Mononuclear cell (primary cell): Measurements from ENCODE around the gene SELPLG. TPM values are rescaled to one million over a fixed set of nuclear protein-coding genes. Genes with fewer than 3 reads are reported as not detected.

Source experiments
- H3K27me3 ChIP-seq: 2 replicates; pipeline ENCODE4 v1.6.0; 2011; ENCODE audit warnings: low read length, control low read depth; ENCODE audit not compliant: insufficient read depth
- H3K4me1 ChIP-seq: 2 replicates; pipeline ENCODE4 v1.5.1; 2011; ENCODE audit warnings: mild to moderate bottlenecking, low read length, control low read depth; ENCODE audit not compliant: insufficient read depth
- H3K4me3 ChIP-seq: 2 replicates; pipeline ENCODE4 v1.5.1; 2011; ENCODE audit warnings: mild to moderate bottlenecking, low read length, moderate library complexity
- H3K9me3 ChIP-seq: 2 replicates; pipeline ENCODE4 v1.5.1; 2011; ENCODE audit warnings: low read depth, mild to moderate bottlenecking, control low read depth, low read length
- total RNA-seq: library from RNA; depleted of rRNA; stranded (reverse); fragments of >200 nt; gene quantifications from one replicate; pipeline ENCODE4 v1.2.3, GENCODE V29; 2012

SELPLG gene
- total RNA-seq, 1 donor, result 36.8 TPM

DNA sequence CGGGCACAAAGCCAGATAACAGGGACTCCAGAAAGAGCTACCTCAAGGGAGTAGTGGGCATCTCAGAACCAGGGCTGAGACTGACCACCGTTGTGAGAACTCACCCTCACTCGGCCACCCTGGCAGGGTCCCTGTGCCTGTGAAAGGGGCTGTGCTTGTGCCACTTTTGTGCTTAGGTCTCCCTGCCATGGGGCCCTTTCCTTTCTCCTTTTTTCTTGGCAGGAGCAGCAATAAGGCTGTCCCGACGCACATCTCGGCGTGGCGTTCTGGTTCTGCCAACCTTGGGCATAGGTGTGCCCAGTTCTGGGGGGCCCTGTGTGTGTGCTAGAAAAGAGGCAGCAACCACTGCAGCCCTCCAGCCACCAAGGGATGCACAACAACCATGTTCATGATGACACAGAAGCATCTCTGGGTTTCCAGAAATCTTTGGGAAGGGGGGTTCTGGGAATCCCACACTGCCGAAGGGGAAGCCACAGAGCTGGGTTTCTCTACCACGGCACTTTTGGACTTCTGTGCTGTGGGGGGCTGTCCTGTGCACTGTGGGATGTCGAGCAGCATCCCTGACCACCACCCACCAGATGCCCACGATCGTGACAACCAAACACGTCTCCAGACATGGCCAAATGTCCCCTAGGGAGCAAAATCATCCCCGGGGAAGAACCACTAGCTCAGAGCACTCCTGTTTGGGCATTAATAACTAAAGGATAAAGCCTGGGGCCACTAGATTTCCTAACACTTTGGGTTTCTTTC, 22.7 kb downstream of the SELPLG start:
- Histone ChIP-seq H3K9me3 (peaks cover 3% of the 10 kb centered on the region), H3K27me3 (no peaks in the 10 kb centered on the region), H3K4me3 (no peak overlapping the region), H3K4me1 (no peaks in the 10 kb centered on the region)

DNA sequence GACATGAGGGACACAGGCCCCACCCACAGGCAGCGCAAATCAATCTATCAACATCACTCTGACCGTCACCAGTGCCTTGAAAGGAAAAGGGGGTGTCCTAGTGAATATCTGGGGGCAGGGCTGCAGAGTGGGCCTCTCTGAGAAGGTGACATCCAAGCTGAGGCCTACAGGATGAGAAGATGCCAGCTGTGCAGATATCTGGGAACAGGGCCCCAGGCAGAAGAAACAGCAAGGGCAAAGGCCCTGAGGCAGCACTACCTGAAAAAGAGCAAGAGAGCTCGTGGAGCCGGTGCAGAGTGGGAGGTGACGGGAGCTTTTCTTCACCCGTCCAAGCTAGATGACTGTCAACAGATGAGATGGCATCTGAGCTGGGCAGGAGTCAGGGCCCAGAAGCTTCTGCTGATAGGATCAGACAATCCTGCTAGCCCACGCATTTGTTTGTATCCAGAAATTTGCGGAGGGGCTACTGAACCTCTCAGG, 23.3 kb downstream of the SELPLG start:
- H3K27me3 ChIP-seq, result no peaks in the 10 kb centered on the region
- no peaks in the 10 kb centered on the region for H3K4me1 ChIP-seq
- H3K9me3 ChIP-seq, result no peaks in the 10 kb centered on the region
- no peak overlapping the region for H3K4me3 ChIP-seq

DNA sequence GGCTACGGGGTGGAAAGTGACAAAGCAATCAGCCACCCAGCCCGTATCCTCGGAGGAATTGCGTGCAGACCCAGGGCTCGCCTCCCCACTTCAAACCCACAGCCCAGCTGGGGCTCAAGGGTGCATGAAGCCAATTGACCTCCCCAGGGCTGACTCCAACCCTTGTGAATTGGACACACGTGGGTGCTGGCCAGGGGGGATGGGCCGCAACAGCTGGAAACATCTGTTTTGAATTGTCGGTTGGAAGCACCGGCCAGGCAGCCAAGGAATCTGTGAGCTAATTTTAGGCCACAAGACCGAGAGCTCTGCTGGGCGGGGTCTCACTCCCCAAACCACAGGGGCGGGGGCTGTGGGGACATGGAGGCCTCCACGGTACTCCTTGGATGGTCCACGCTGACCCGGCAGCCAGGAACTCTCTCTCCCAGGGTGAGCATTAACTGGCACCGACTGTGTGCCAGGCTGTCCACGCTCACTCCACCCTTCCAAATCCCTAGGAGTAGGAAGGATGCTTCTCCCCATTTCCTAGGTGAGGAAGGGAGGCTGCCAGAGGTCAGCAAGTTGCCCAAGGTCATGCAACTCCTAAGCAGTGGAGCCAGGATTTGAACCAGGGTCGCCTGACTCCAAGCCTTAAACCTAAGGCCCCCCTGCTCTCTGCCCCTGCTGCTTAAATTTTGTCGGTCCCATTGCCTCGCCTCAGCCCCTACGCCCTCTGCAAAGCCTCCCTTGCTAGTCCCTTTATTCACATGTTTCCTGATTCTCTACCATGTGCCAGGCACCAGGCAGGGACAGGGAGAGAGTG, 24.0 kb downstream of the SELPLG start:
- H3K27me3 ChIP-seq, result no peaks in the 10 kb centered on the region
- no peaks in the 10 kb centered on the region for H3K4me1 ChIP-seq
- H3K9me3 ChIP-seq, result no peaks in the 10 kb centered on the region
- H3K4me3 ChIP-seq, result no peak overlapping the region

DNA sequence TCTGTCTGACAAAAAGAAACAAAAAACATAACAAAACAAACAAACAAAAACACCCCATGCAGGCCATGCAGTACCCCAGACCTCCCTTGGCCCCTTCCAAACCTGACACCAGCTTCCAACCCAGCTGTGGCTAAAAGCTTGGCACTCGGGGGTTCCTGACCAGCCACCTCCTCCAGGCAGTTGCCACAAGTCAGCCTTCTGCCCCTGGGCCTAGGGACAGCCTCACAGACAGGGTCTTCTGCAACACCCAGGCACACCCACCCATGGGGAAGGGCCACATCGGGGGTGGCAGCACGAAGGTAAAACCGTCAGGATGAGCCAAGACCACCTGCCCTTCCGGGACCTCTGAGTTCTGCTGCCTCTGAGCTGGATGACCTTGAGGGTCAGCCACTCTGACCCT, 25.1 kb downstream of the SELPLG start:
- Histone ChIP-seq H3K9me3 (no peaks in the 10 kb centered on the region), H3K27me3 (no peaks in the 10 kb centered on the region), H3K4me3 (no peak overlapping the region), H3K4me1 (no peaks in the 10 kb centered on the region)

DNA sequence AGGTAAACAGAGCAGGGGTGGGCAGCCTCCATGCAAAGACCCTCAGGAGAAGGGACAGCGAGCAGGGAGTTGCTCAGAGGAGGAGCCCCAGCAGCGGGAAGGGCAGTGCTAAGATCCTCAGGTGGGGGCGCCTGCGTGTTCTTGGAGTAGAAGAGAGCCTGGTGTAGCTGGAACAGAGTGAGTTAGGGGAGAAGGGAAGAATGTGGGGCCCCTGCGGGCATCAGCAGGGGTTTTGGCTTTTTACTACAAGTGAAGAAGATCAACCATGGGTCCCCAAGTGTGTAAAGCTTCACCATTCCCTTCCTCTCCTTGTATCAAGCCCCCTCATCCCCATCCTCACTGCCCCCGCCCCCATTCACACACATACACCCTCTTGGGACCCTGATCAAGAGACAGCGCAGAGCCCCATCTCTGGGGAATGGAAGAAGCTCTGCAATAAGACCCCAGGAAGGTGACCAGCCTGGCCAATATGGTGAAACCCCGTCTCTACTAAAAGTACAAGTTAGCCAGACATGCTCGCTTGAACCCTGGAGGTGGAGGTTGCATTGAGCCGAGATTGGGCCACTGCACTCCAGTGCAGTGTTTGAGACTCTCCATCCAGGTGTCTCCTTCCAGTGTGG, 25.6 kb downstream of the SELPLG start:
- Histone ChIP-seq H3K4me1 (no peaks in the 10 kb centered on the region), H3K4me3 (no peak overlapping the region), H3K9me3 (no peaks in the 10 kb centered on the region), H3K27me3 (no peaks in the 10 kb centered on the region)

DNA sequence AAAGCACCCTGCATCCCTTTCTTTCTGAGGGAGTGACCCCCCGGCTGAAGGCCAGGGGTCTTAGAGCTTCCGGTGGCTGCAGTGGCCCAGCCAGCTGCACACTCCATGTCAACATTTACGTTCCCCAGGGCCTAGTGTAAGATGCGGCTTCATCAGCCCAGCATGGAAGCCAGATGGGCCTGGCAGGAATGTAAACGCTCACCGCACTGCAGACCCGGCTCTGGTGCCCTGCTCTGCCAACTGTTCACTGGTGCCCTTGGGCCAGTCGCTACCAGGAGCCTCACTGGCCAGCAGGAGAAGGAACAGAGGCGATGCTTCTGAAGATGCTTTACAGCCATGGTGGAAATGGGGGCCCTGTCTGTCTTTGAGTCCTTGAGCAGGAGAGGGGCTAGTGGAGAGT, 27.2 kb downstream of the SELPLG start:
- no peaks in the 10 kb centered on the region for H3K9me3 ChIP-seq

DNA sequence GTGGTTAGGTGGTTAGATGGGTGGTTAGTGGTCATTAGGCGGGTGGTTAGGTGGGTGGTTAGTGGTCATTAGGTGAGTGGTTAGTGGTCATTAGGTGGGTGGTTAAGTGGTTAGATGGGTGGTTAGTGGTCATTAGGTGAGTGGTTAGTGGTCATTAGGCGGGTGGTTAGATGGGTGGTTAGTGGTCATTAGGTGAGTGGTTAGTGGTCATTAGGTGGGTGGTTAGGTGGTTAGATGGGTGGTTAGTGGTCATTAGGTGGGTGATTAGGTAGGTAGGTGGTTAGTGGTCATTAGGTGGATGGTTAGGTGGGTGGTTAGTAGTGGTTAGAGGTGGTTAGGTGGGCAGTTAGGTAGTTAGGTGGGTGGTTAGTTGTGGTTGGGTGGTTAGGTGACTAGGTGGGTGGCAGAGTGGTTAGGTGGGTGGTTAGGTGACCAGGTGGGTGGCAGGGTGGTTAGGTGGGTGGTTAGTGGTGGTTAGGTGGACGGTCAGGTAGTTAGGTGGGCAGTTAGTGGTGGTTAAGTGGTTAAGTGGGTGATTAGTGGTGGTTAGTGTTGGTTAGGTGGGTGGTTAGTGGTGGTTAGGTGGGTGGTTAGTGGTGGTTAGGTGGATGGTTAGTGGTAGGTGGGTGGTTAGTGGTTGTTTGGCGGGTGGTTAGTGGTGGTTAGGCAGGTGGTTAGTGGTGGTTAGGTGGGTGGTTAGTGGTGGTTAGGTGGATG, 27.8 kb downstream of the SELPLG start:
- no peak overlapping the region for H3K4me3 ChIP-seq
- no peaks in the 10 kb centered on the region for H3K27me3 ChIP-seq
- H3K4me1 ChIP-seq, result no peaks in the 10 kb centered on the region
- H3K9me3 ChIP-seq, result no peaks in the 10 kb centered on the region

More for the DNA sequence above, 27.2 kb downstream of the SELPLG start:
- Histone ChIP-seq H3K4me3 (no peak overlapping the region), H3K4me1 (no peaks in the 10 kb centered on the region), H3K27me3 (no peaks in the 10 kb centered on the region)

DNA sequence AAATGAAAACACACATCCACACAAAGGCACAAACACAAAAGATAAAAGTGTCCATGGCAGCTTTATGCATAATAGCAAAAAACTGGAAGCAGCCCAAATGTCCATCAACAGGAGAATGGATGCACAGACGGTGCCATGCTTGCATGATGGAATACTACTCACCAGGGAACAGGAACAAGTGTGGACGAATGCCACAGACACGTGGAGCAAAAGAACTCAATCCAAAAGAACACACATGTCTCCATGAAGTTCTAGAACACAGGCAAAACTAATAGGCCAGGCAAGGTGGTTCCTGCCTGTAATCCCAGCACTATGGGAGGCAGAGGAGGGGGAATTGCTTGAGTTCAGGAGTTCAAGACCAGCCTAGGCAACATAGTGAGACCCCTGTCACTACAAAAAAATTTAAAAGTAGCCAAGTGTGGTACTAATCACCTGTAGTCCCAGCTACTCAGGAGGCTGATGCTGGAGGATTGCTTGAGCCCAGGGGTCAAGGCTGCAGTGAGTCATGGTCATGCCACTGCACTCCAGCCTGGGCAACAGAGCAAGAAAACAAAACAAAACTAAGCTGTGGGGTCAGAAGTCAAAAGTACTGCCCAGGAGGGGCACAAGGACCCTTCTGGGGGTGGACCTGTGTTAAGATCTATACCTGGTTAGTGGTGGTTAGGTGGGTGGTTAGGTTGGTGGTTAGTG, 28.5 kb downstream of the SELPLG start:
- no peaks in the 10 kb centered on the region for H3K9me3 ChIP-seq
- H3K27me3 ChIP-seq, result no peaks in the 10 kb centered on the region
- H3K4me1 ChIP-seq, result no peaks in the 10 kb centered on the region
- H3K4me3 ChIP-seq, result no peak overlapping the region

DNA sequence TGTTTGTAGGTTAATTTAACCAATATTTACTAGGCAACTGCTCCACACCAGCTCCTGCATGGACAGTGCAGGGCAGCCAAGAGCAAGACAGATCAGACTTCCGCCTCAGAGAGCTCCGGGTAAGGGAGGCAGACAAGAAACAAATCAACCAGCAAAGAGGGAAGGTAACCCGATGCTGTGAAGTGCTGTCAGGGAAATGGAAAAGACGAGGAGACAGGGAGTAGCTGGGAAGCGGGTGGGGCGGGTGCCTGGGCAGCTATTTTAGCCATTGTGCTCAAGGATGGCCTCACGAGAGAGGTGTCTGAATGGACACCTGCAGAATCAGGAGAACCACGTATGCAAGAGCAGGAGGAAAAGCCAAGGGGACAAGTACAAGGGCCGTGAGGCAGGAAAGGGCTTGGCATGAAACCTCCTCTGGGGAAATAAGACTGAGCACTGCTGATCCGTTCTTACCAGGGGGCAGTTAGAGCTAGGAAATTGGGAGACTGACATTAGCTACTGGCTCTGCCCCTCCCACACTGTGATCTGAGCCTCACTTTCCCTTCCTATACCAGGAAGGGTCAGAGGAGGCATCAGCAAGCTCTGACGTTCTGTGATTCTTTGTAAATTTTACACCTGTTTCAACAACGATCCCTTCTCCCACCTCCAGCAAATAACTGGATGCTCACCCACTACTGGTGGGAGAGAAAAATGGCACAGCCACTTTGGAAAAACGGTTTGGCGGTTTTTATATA, 29.3 kb downstream of the SELPLG start:
- no peak overlapping the region for H3K4me3 ChIP-seq
- no peaks in the 10 kb centered on the region for H3K4me1 ChIP-seq
- H3K27me3 ChIP-seq, result no peaks in the 10 kb centered on the region
- no peaks in the 10 kb centered on the region for H3K9me3 ChIP-seq

DNA sequence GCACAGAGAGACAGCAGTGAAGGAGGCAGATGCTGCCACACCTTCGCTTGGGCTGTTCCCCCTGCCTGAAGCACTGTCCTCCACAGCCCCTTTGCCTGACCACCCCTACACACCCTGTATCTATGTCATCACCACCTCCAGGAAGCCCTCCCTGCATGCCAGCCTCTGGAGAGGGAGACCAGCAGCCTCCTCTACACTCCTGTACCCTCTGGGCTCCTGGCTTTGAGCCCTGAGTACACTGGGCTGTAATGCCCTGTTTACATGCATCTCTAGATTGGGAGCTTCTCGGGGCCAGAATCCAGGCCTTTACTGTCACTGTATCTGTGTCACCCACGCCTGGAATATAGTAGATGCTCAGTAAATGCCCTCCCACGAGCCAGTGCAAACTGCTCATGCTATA, 30.0 kb downstream of the SELPLG start:
- no peak overlapping the region for H3K4me3 ChIP-seq
- no peaks in the 10 kb centered on the region for H3K27me3 ChIP-seq
- no peaks in the 10 kb centered on the region for H3K9me3 ChIP-seq
- H3K4me1 ChIP-seq, result no peaks in the 10 kb centered on the region

DNA sequence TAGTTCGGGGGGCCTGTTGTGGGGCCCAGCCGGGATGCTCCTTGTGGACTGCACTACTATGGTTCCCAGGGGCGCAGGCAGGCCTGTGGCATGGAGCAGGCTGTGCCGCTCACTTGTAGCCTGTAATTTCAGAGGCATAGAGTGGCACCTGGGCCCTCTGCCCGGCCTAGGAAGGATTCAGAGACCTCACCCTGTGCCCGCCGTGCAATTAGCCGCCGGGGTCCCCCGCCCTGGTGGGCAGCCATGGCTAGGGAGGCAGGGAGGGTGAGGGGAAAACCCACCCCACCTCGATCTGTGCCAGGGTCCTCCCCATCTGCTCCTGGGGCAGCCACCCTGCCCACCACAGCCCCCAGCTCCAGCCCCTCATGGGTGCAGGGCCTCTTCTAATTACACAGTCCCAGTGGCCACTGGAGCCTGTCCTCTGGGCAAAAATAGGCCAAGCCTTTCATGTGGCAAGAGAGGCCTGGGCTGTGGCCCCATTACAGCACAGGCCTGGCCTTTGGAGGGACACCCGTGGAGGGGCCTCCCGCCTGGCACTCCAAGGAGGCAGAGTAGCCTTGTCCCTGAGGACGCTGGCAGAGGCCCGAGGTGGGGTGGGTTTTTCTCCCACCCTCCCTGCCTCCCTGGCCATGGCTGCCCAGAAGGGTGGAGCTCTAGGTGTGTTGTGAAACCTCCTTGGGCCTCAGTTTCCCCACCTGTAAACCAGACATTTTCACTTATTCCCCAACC, 30.6 kb downstream of the SELPLG start:
- Histone ChIP-seq H3K9me3 (no peaks in the 10 kb centered on the region), H3K27me3 (no peaks in the 10 kb centered on the region), H3K4me3 (no peak overlapping the region), H3K4me1 (no peaks in the 10 kb centered on the region)

DNA sequence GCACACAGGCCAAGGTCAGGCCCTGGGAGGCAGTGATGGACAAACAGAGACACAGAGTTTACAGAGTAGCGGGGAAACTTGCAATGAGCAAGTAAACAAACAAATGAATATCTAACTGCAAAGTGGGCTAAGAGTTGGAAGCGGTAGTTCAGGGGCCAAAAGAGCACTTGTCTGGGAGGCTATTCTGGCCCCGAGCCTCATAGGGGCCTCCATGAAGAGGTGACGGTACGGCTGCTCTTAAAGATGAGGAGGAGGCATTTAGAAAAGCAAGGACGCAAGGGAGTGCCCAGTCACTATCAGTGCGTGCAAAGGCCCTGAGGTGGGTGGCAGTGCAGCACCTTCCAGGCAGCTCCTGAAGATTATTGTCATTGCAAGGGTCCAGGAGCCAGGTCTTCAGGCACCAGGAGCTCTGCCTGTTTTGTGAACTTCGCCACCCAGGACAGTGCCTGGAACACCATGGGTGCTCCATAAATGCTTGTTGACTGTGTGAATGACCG, 31.4 kb downstream of the SELPLG start:
- Histone ChIP-seq H3K4me1 (no peaks in the 10 kb centered on the region), H3K4me3 (no peak overlapping the region)

DNA sequence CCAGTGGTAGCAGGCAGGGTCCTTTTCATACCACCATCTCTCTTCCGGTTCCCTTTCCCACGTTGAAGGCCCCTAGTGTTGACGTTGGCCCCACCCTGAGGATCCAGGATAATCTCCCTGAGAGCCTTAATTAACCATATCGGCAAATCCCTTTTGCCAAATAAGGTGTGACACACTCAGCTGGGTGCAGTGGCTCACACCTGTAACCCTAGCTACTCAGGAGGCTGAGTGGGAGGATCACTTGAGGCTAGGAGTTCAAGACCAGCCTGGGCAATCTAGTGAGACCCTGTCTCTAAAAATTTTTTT, 33.0 kb downstream of the SELPLG start:
- Histone ChIP-seq H3K4me3 (no peak overlapping the region), H3K27me3 (no peaks in the 10 kb centered on the region), H3K9me3 (no peaks in the 10 kb centered on the region), H3K4me1 (no peaks in the 10 kb centered on the region)

More for the DNA sequence above, 31.4 kb downstream of the SELPLG start:
- H3K9me3 ChIP-seq, result no peaks in the 10 kb centered on the region
- no peaks in the 10 kb centered on the region for H3K27me3 ChIP-seq
